MM.1S (cell line): ENCODE data around the gene CYGB.

ENCODE experiments used
- DNase-seq: peaks from one replicate; pipeline ENCODE4 v3.0.0-alpha.2; 2015
- H2AFZ ChIP-seq: fragments of 300-600 bp; sonication (generic); 2 replicates; pipeline ENCODE4 v1.6.0; 2016; ENCODE audit warnings: antibody characterized with exemption, low read length
- H3F3A ChIP-seq: fragments of 300-600 bp; sonication (generic); 2 replicates; pipeline ENCODE4 v1.6.1; 2016; ENCODE audit warnings: mild to moderate bottlenecking, antibody characterized with exemption, low read length, moderate library complexity, mixed read lengths; ENCODE audit not compliant: insufficient read depth
- H3K27ac ChIP-seq: fragments of 300-600 bp; sonication (generic); 2 replicates; pipeline ENCODE4 v1.5.1; 2016; ENCODE audit warnings: mild to moderate bottlenecking, low read length
- H3K27me3 ChIP-seq: fragments of 300-600 bp; sonication (generic); replicated peaks from 2 replicates; pipeline ENCODE4 v1.6.0; 2016; ENCODE audit warnings: low read length; ENCODE audit not compliant: insufficient read depth
- H3K36me3 ChIP-seq: fragments of 300-600 bp; sonication (generic); replicated peaks from 2 replicates; pipeline ENCODE4 v1.6.1; 2016; ENCODE audit warnings: mild to moderate bottlenecking, low read length, mixed read lengths; ENCODE audit not compliant: insufficient read depth
- H3K4me1 ChIP-seq: fragments of 300-600 bp; sonication (generic); 2 replicates; pipeline ENCODE4 v1.6.1; 2016; ENCODE audit warnings: low read length, mixed read lengths
- H3K4me2 ChIP-seq: fragments of 300-600 bp; sonication (generic); 2 replicates; pipeline ENCODE4 v1.6.0; 2016; ENCODE audit warnings: low read depth, low read length
- H3K4me3 ChIP-seq: fragments of 300-600 bp; sonication (generic); 2 replicates; pipeline ENCODE4 v1.5.1; 2016; ENCODE audit warnings: low read length, mixed read lengths
- H3K79me2 ChIP-seq: fragments of 300-600 bp; sonication (generic); 2 replicates; pipeline ENCODE4 v1.6.1; 2016; ENCODE audit warnings: mixed run types, low read length, mixed read lengths
- H3K9ac ChIP-seq: fragments of 300-600 bp; sonication (generic); 2 replicates; pipeline ENCODE4 v1.6.1; 2016; ENCODE audit warnings: low read length, mixed read lengths
- H3K9me2 ChIP-seq: fragments of 300-600 bp; sonication (generic); replicated peaks from 2 replicates; pipeline ENCODE4 v1.6.1; 2016; ENCODE audit warnings: mild to moderate bottlenecking, low read length, mixed read lengths; ENCODE audit not compliant: insufficient read depth
- H3K9me3 ChIP-seq: fragments of 300-600 bp; sonication (generic); replicated peaks from 2 replicates; pipeline ENCODE4 v1.6.1; 2016; ENCODE audit warnings: mild to moderate bottlenecking, low read length, mixed read lengths; ENCODE audit not compliant: insufficient read depth
- H4K20me1 ChIP-seq: fragments of 300-600 bp; sonication (generic); 2 replicates; pipeline ENCODE4 v1.6.1; 2016; ENCODE audit warnings: mild to moderate bottlenecking, low read length, moderate library complexity, mixed read lengths; ENCODE audit not compliant: insufficient read depth
- CTCF ChIP-seq: fragments of 300-600 bp; sonication (generic); IDR thresholded peaks from 2 replicates; pipeline ENCODE4 v1.5.1; 2016; ENCODE audit warnings: antibody characterized with exemption, low read length, mixed read lengths
- EZH2 ChIP-seq: fragments of 300-600 bp; sonication (generic); optimal IDR thresholded peaks from 2 replicates; pipeline ENCODE3; 2017; ENCODE audit warnings: low read depth, mild to moderate bottlenecking, antibody characterized with exemption, low read length, mixed read lengths
- EZH2phosphoT487 ChIP-seq: fragments of 300-600 bp; sonication (generic); IDR thresholded peaks from 2 replicates; pipeline ENCODE4 v1.6.1; 2018; ENCODE audit warnings: antibody characterized with exemption, low read length

CYGB gene

GRCh38 chr17:76480632-76481031, 56.9 kb downstream of the CYGB start:
- H3K4me3 ChIP-seq: peak overlapping the region; percentile 56

GRCh38 chr17:76479515-76480060, 57.9 kb downstream of the CYGB start:
- H3K9me2 ChIP-seq: no peaks in the 10 kb centered on the region
- no peak overlapping the region for H3K27ac ChIP-seq
- no peak overlapping the region for H3K9ac ChIP-seq
- TF ChIP-seq EZH2 (no peak), EZH2phosphoT487 (no peak), CTCF (no peak)
- no peaks in the 10 kb centered on the region for H4K20me1 ChIP-seq
- H3K4me1 ChIP-seq: peaks cover 28% of the 10 kb centered on the region
- peaks cover 12% of the 10 kb centered on the region for H3K79me2 ChIP-seq
- H3K4me2 ChIP-seq: no peak overlapping the region
- H3K36me3 ChIP-seq: no peaks in the 10 kb centered on the region
- no peaks in the 10 kb centered on the region for H3K9me3 ChIP-seq
- DNase-seq: no peak
- H3K27me3 ChIP-seq: no peaks in the 10 kb centered on the region
- no peak overlapping the region for H3K4me3 ChIP-seq
- no peak overlapping the region for H2AFZ ChIP-seq
- H3F3A ChIP-seq: peaks cover 38% of the 10 kb centered on the region

More at GRCh38 chr17:76480632-76481031, 56.9 kb downstream of the CYGB start:
- Histone ChIP-seq H4K20me1 (no peaks in the 10 kb centered on the region), H3K9ac (peak overlapping the region; percentile 84), H3K9me2 (no peaks in the 10 kb centered on the region), H2AFZ (no peak overlapping the region), H3K4me1 (peaks cover 33% of the 10 kb centered on the region), H3K27me3 (no peaks in the 10 kb centered on the region), H3K36me3 (no peaks in the 10 kb centered on the region), H3K9me3 (no peaks in the 10 kb centered on the region), H3K27ac (peak overlapping the region; percentile 94), H3K4me2 (peak overlapping the region; percentile 94), H3F3A (peaks cover 40% of the 10 kb centered on the region), H3K79me2 (peaks cover 12% of the 10 kb centered on the region)
- peak; percentile 60 for DNase-seq
- TF ChIP-seq EZH2 (no peak), CTCF (no peak)

- H3K4me3 ChIP-seq: no peak overlapping the region
- H3K9ac ChIP-seq: no peak overlapping the region
- H2AFZ ChIP-seq: no peak overlapping the region
- peaks cover 25% of the 10 kb centered on the region for H3K4me1 ChIP-seq
- peaks cover 36% of the 10 kb centered on the region for H3F3A ChIP-seq
- H4K20me1 ChIP-seq: no peaks in the 10 kb centered on the region
- H3K27me3 ChIP-seq: no peaks in the 10 kb centered on the region
- TF ChIP-seq CTCF (no peak), EZH2 (no peak), EZH2phosphoT487 (no peak)
- no peaks in the 10 kb centered on the region for H3K36me3 ChIP-seq
- no peak for DNase-seq
- no peaks in the 10 kb centered on the region for H3K9me2 ChIP-seq
- no peak overlapping the region for H3K27ac ChIP-seq
- H3K9me3 ChIP-seq: no peaks in the 10 kb centered on the region
- no peak overlapping the region for H3K4me2 ChIP-seq
- peaks cover 12% of the 10 kb centered on the region; the same call in 1 of the 2 replicates for H3K79me2 ChIP-seq
These were observed 58.6 kb downstream of the CYGB start for GRCh38 chr17:76478730-76479514.
